Skeletal muscle tissue (tissue), 4 donors: ENCODE results near the gene DNAJC28. TPM values are rescaled to one million over a fixed set of nuclear protein-coding genes. Genes with fewer than 3 reads are reported as not detected.
"Not testable (repeated sequence)": the region's sequence is repeated elsewhere in the genome, so short reads cannot be mapped to it uniquely, and the experiment has no call there.

Experiments
- H3K27ac ChIP-seq: one replicate; pipeline ENCODE4 v1.7.0; 2013; ENCODE audit warnings: mild to moderate bottlenecking, low read depth, low read length, inconsistent platforms
- H3K27me3 ChIP-seq, 3 donors: one replicate each; pipeline ENCODE4 v1.7.0; 2013; ENCODE audit warnings: low read length in 3 of 3; ENCODE audit not compliant: control insufficient read depth in 3 of 3, insufficient read depth in 3 of 3
- H3K36me3 ChIP-seq, 3 donors: one replicate each; pipeline ENCODE4 v1.7.0; 2013; ENCODE audit warnings: low read length in 3 of 3; ENCODE audit not compliant: control insufficient read depth in 3 of 3, insufficient read depth in 3 of 3
- H3K4me1 ChIP-seq, 3 donors: one replicate each; pipeline ENCODE4 v1.7.0; 2013; ENCODE audit warnings: low read length in 3 of 3, mild to moderate bottlenecking in 3 of 3; ENCODE audit not compliant: control insufficient read depth in 3 of 3, insufficient read depth in 3 of 3
- H3K4me3 ChIP-seq, 3 donors: one replicate each; pipeline ENCODE4 v1.7.0; 2013; ENCODE audit warnings: low read length in 3 of 3
- H3K9ac ChIP-seq, 3 donors: one replicate each; pipeline ENCODE4 v1.7.0; 2013; ENCODE audit warnings: low read length in 3 of 3, mild to moderate bottlenecking in 3 of 3, moderate library complexity in 2 of 3, low read depth in 1 of 3
- H3K9me3 ChIP-seq, 3 donors: one replicate each; pipeline ENCODE4 v1.7.0; 2013; ENCODE audit warnings: low read length in 3 of 3; ENCODE audit not compliant: control insufficient read depth in 3 of 3
- total RNA-seq: library from RNA; depleted of rRNA; stranded (reverse); fragments of >200 nt; gene quantifications from one replicate; pipeline ENCODE4 v1.2.3, GENCODE V29; 2014
- donor health status: Osteomylitis.

The DNAJC28 gene
- total RNA-seq, 1 donor from 2014 or later: 2.1 TPM

GRCh38 chr21:33514229-33514628 is 22.7 kb upstream of the DNAJC28 start:
- Histone ChIP-seq H3K36me3 (peaks cover 40 to 56% (median 53%) of the 10 kb centered on the region in 3 donors), H3K27ac (no peak overlapping the region), H3K4me1 (no peaks in the 10 kb centered on the region), H3K9me3 (no peaks in the 10 kb centered on the region), H3K27me3 (no peaks in the 10 kb centered on the region), H3K9ac (no peak overlapping the region), H3K4me3 (no peak overlapping the region)

- Histone ChIP-seq H3K36me3 (peaks cover 35 to 54% (median 53%) of the 10 kb centered on the region in 3 donors), H3K4me3 (no peak overlapping the region), H3K27me3 (no peaks in the 10 kb centered on the region)
Measured at GRCh38 chr21:33512481-33512880, 21.0 kb upstream of the DNAJC28 start.

GRCh38 chr21:33511639-33512038 is 20.1 kb upstream of the DNAJC28 start:
- Histone ChIP-seq H3K9ac (no peak overlapping the region), H3K4me1 (no peaks in the 10 kb centered on the region), H3K36me3 (peaks cover 27 to 46% (median 45%) of the 10 kb centered on the region in 3 donors), H3K9me3 (no peaks in the 10 kb centered on the region), H3K27ac (no peak overlapping the region), H3K4me3 (no peak overlapping the region), H3K27me3 (no peaks in the 10 kb centered on the region)

More at GRCh38 chr21:33512481-33512880, 21.0 kb upstream of the DNAJC28 start:
- no peaks in the 10 kb centered on the region for H3K4me1 ChIP-seq
- H3K27ac ChIP-seq: no peak overlapping the region
- H3K9me3 ChIP-seq: no peaks in the 10 kb centered on the region
- H3K9ac ChIP-seq: no peak overlapping the region

- H3K27me3 ChIP-seq: no peaks in the 10 kb centered on the region
- H3K9me3 ChIP-seq: no peaks in the 10 kb centered on the region
- H3K9ac ChIP-seq: no peak overlapping the region
- H3K36me3 ChIP-seq: peaks cover 22 to 42% (median 40%) of the 10 kb centered on the region in 3 donors
- H3K27ac ChIP-seq: no peak overlapping the region
- no peaks in the 10 kb centered on the region for H3K4me1 ChIP-seq
- H3K4me3 ChIP-seq: no peak overlapping the region
Measured at GRCh38 chr21:33510826-33511225, 19.3 kb upstream of the DNAJC28 start.

GRCh38 chr21:33507003-33507402 is 15.5 kb upstream of the DNAJC28 start:
- not testable (repeated sequence) for H3K9ac ChIP-seq, H3K9me3 ChIP-seq, H3K27ac ChIP-seq, H3K4me3 ChIP-seq, H3K27me3 ChIP-seq, H3K4me1 ChIP-seq
- peaks cover 18 to 45% (median 37%) of the 10 kb centered on the region in 3 donors for H3K36me3 ChIP-seq

- no peak overlapping the region for H3K4me3 ChIP-seq
- H3K4me1 ChIP-seq: no peaks in the 10 kb centered on the region
- no peaks in the 10 kb centered on the region for H3K27me3 ChIP-seq
- no peak overlapping the region for H3K27ac ChIP-seq
- H3K9ac ChIP-seq: no peak overlapping the region
- H3K36me3 ChIP-seq: peaks cover 13 to 37% (median 27%) of the 10 kb centered on the region in 3 donors
- H3K9me3 ChIP-seq: no peaks in the 10 kb centered on the region
Measured at GRCh38 chr21:33505833-33506232, 14.3 kb upstream of the DNAJC28 start.

- Histone ChIP-seq H3K9me3 (no peaks in the 10 kb centered on the region), H3K9ac (no peak overlapping the region), H3K27me3 (peaks cover 0 to 4% (median 0%) of the 10 kb centered on the region in 3 donors), H3K27ac (no peak overlapping the region), H3K36me3 (no peaks in the 10 kb centered on the region), H3K4me3 (no peak overlapping the region), H3K4me1 (peaks cover 0 to 5% (median 2%) of the 10 kb centered on the region in 3 donors)
Measured at GRCh38 chr21:33496345-33496744, 4.8 kb upstream of the DNAJC28 start.

GRCh38 chr21:33495743-33496142 is 4.2 kb upstream of the DNAJC28 start:
- H3K9ac ChIP-seq: no peak overlapping the region
- H3K27ac ChIP-seq: no peak overlapping the region
- H3K4me3 ChIP-seq: no peak overlapping the region
- H3K4me1 ChIP-seq: peaks cover 4 to 11% (median 5%) of the 10 kb centered on the region in 3 donors
- H3K9me3 ChIP-seq: no peaks in the 10 kb centered on the region
- H3K36me3 ChIP-seq: no peaks in the 10 kb centered on the region
- peaks cover 0 to 4% (median 0%) of the 10 kb centered on the region in 3 donors for H3K27me3 ChIP-seq

- Histone ChIP-seq H3K9ac (no peak overlapping the region), H3K27me3 (peaks cover 0 to 4% (median 0%) of the 10 kb centered on the region in 3 donors), H3K4me3 (no peak overlapping the region), H3K27ac (no peak overlapping the region), H3K9me3 (no peaks in the 10 kb centered on the region), H3K36me3 (peaks cover 0 to under 1% (median 0%) of the 10 kb centered on the region in 3 donors), H3K4me1 (peaks cover 4 to 11% (median 5%) of the 10 kb centered on the region in 3 donors)
Measured at GRCh38 chr21:33493756-33494155, 2.2 kb upstream of the DNAJC28 start.

GRCh38 chr21:33492571-33492970 is 1.1 kb upstream of the DNAJC28 start:
- Histone ChIP-seq H3K36me3 (peaks cover 0 to 4% (median 0%) of the 10 kb centered on the region in 3 donors), H3K9ac (no peak overlapping the region), H3K4me1 (peaks cover 4 to 11% (median 5%) of the 10 kb centered on the region in 3 donors), H3K9me3 (no peaks in the 10 kb centered on the region), H3K27me3 (peaks cover 0 to 4% (median 0%) of the 10 kb centered on the region in 3 donors), H3K27ac (no peak overlapping the region), H3K4me3 (no peak overlapping the region)
